Stimulated activated memory B cell treated with anti-CD40 and anti-IgM and Interleukin-4, amounts not matched to agents 10 μg/mL and 1 μg/mL and 100 μg/mL, for 72 hours (primary cell): ENCODE measurements around the gene RAB17.

Source experiments
- ATAC-seq: fragments of 150-1000 bp; cut with Tn5 transposase; 2 replicates; pipeline ENCODE4 v1.10.0; 2021
- H3K27ac Mint-ChIP-seq: one replicate; pipeline ENCODE4 v1.8.0; 2022; ENCODE audit warnings: mild to moderate bottlenecking, mixed read lengths
- H3K27me3 Mint-ChIP-seq: one replicate; pipeline ENCODE4 v1.8.0; 2022; ENCODE audit warnings: mixed read lengths
- H3K36me3 Mint-ChIP-seq: one replicate; pipeline ENCODE4 v1.8.0; 2022; ENCODE audit warnings: mixed read lengths
- H3K4me1 Mint-ChIP-seq: one replicate; pipeline ENCODE4 v1.8.0; 2022; ENCODE audit warnings: mixed read lengths
- H3K4me3 Mint-ChIP-seq: one replicate; pipeline ENCODE4 v1.8.0; 2022; ENCODE audit warnings: mild to moderate bottlenecking, moderate library complexity, mixed read lengths
- H3K9me3 Mint-ChIP-seq: one replicate; pipeline ENCODE4 v1.8.0; 2022; ENCODE audit warnings: mixed read lengths

The RAB17 gene, protein sequence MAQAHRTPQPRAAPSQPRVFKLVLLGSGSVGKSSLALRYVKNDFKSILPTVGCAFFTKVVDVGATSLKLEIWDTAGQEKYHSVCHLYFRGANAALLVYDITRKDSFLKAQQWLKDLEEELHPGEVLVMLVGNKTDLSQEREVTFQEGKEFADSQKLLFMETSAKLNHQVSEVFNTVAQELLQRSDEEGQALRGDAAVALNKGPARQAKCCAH

DNA sequence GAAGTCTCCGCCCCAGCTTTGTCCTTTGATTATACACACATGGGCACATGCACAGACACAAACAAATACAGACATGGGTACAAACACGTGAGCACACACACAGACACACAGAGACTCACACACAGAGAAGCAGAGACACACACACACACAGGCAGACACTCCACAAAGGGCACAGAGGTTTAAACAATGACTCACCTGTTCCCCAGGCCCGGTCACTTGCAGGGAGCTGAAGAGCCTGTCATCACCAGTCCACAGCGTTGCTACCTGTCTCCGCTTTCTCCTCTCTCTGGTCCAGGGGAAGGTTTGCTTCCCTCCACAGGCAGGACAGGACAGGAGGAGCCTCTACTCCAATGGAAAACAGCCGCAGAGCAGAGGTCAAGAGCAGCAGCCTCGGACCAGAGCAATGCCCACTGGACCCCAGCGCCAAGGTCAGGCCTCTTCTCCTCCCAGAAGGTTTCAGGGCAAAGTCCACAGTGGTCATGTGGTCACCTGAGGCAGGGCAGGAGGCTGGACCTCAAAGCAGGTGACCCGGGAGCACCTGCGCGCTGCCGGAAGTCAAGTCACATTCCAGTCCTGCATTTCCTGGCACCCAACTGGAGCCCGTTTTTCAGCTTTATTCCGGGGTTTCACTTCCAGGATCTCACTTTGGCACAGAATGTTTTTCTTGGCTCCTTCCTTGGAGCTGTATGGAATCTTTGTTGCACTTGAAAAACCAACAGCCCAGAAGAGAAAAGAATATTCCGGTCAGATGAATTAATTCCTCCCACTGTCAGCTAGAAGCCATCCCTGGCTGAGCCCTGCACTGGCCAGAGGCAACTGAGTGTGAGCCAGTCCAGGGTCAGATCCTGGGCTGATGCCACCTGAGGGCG is at the start of gene RAB17:
Gene RAB17 (minus strand): TSS at position 463 of the 869 bp plus-strand sequence. CDS start 4,580 bp downstream, outside the sequence.
- H3K9me3 Mint-ChIP-seq, result no peaks in the 10 kb centered on the region
- H3K4me1 Mint-ChIP-seq, result peaks cover 11% of the 10 kb centered on the region
- no peaks in the 10 kb centered on the region for H3K36me3 Mint-ChIP-seq
- no peak within 1 kb of the TSS for H3K4me3 Mint-ChIP-seq
- peaks cover 38% of the 10 kb centered on the region for H3K27me3 Mint-ChIP-seq
- no peak within 1 kb of the TSS for H3K27ac Mint-ChIP-seq
- ATAC-seq, result no peak

DNA sequence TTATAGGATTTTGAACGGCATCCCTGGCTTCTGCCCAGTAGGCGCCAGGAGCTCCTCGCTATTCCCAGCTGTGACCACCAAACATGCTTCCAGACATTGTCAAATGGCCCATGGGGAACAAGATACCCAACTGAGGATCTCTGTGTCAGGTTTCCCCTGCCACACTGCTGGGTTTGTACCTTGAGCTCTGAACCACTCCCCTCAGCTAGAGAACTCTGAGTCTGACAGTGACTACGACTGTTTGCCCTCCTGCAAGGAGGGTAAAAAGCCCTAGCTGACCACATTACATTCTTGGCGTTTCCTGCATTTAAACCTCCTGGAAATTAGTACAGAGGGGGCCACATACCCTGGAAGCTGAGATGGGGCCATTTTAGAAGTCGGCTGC is 49.3 kb upstream of the RAB17 start:
- no peak overlapping the region for H3K4me3 Mint-ChIP-seq
- ATAC-seq, result no peak
- H3K27me3 Mint-ChIP-seq, result peaks cover 52% of the 10 kb centered on the region
- no peak overlapping the region for H3K27ac Mint-ChIP-seq
- peaks cover 10% of the 10 kb centered on the region for H3K4me1 Mint-ChIP-seq
- H3K9me3 Mint-ChIP-seq, result peaks cover 6% of the 10 kb centered on the region
- no peaks in the 10 kb centered on the region for H3K36me3 Mint-ChIP-seq

DNA sequence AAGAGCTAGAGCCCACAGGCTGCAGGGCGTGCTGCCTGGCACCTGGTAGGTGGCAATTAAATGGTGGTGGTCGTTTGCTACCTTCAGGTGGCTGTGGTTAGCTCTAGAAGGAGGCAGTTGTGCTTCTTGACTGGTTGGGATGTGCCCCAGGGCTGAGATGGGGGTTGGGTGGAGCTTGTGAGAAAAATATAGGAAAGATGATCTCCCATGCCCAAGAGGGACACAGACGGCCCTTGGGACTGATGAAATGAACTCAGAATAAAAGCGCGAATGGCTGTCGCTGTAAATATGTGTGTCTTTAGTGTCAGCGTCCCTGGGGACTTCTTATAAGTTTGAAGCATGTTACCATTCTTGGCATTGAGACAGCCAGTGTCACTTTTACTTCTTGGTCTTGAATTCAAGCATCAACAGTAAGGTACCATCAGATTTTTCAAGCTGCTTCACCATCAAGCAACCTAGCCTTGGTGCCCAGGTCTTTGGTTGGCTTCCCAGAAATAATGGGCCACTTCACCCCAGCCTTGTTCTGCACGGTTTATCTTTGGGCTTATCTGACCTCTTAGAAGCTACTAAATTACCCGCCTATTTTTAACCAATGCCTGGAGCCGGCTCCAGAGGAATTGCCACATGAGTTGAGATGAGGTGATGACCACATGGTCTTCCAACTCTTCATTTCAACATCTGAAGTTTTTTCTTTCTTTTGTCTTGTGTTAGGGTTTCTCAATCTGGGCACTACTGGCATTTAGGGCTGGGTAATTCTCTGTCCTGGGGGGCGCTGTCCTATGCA is 48.7 kb upstream of the RAB17 start:
- H3K9me3 Mint-ChIP-seq, result peaks cover 8% of the 10 kb centered on the region
- H3K27ac Mint-ChIP-seq, result no peak overlapping the region
- peaks cover 10% of the 10 kb centered on the region for H3K4me1 Mint-ChIP-seq
- H3K4me3 Mint-ChIP-seq, result no peak overlapping the region
- H3K27me3 Mint-ChIP-seq, result peaks cover 56% of the 10 kb centered on the region
- H3K36me3 Mint-ChIP-seq, result no peaks in the 10 kb centered on the region
- ATAC-seq, result no peak

DNA sequence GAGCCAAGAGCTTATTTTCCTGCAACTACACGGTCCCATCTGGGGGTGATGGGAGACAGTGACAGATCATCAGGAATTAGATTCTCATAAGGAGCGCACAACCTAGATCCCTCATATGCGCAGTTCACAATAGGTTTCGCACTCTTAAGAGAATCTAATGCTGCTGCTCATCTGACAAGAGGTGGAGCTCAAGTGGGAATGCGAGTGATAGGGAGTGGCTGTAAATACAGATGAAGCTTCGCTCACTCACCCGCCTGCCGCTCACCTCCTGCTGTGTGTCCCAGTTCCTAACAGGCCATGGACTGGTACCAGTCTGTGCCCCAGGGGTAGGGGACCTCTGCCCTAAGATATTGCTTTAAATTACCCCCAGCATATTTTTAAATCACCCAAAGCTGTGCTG is 47.6 kb upstream of the RAB17 start:
- Mint-ChIP-seq H3K9me3 (peaks cover 8% of the 10 kb centered on the region), H3K36me3 (no peaks in the 10 kb centered on the region), H3K27me3 (peaks cover 67% of the 10 kb centered on the region), H3K4me3 (no peak overlapping the region), H3K4me1 (peaks cover 10% of the 10 kb centered on the region), H3K27ac (no peak overlapping the region)
- ATAC-seq, result no peak

DNA sequence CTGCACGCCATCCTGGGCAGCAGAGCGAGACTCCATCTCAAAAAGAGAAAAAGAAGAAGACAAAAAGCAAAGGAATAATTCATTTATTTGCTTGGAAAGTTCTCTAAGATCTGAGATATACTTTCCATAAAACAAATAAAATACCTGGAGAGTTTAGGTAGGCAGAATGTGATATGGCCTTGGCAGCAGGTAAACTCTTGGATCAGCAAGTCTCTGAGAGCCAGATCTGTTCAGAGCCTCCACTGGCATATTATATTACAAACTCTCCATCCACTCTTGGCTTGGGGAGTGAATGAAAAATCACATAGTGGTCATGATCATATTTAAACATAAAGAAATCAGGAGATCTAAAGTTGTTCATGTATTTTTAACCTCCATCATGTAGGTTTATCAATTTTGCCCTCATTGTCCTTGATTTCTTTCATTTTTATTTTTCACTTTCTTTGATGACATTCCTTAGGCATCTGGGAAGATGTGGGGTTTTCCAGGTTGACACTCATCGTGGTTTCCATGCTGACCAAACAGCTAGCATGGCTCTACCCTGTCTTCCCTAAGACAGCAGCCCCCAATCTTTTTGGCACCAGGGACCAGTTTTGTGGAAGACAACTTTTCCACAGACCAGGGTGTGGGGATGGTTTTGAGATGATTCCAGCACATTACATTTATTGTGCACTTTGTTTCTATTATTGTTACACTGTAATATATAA is 47.0 kb upstream of the RAB17 start:
- peaks cover 73% of the 10 kb centered on the region for H3K27me3 Mint-ChIP-seq
- H3K4me1 Mint-ChIP-seq, result peaks cover 10% of the 10 kb centered on the region
- no peaks in the 10 kb centered on the region for H3K36me3 Mint-ChIP-seq
- H3K4me3 Mint-ChIP-seq, result no peak overlapping the region
- H3K9me3 Mint-ChIP-seq, result peaks cover 8% of the 10 kb centered on the region
- H3K27ac Mint-ChIP-seq, result no peak overlapping the region
- no peak for ATAC-seq

GRCh38 chr2:237636578-237636977 is 46.0 kb upstream of the RAB17 start:
- ATAC-seq, result no peak
- Mint-ChIP-seq H3K27me3 (peaks cover 79% of the 10 kb centered on the region), H3K4me1 (peaks cover 10% of the 10 kb centered on the region), H3K36me3 (no peaks in the 10 kb centered on the region), H3K27ac (no peak overlapping the region), H3K9me3 (peaks cover 8% of the 10 kb centered on the region), H3K4me3 (no peak overlapping the region)

DNA sequence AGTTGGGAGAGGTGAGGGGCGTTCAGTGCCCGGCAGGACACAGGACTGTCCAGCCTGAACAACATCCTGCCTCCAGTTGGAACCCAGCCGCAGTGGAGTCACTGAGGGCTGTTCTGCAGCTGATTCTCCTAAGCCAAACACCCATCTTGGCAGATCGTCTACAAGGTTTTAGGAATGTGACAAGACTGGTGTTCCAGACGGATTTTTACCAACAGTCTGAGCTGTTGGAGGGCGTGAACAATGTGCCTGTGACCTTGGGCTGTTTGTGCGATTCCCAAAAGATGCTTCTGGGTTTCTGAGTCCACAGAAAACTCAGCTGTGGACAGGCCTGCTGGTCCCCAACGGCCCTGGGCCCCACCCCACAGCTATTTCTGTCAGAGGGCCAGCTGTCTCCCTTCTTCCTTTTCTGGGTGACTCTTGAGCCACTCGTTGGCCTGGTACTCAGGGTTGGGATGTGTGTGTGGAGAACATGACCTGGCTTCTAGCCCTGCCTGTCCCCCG is 42.6 kb upstream of the RAB17 start:
- H3K27ac Mint-ChIP-seq, result no peak overlapping the region
- peaks cover 6% of the 10 kb centered on the region for H3K36me3 Mint-ChIP-seq
- H3K9me3 Mint-ChIP-seq, result peaks cover 8% of the 10 kb centered on the region
- ATAC-seq, result no peak
- no peak overlapping the region for H3K4me3 Mint-ChIP-seq
- peaks cover 72% of the 10 kb centered on the region for H3K27me3 Mint-ChIP-seq
- peaks cover 40% of the 10 kb centered on the region for H3K4me1 Mint-ChIP-seq

- ATAC-seq, result no peak
- Mint-ChIP-seq H3K27me3 (peaks cover 66% of the 10 kb centered on the region), H3K27ac (no peak overlapping the region), H3K4me1 (peaks cover 39% of the 10 kb centered on the region), H3K9me3 (peaks cover 8% of the 10 kb centered on the region), H3K4me3 (no peak overlapping the region), H3K36me3 (peaks cover 6% of the 10 kb centered on the region)
Measured at GRCh38 chr2:237631801-237632585, 41.5 kb upstream of the RAB17 start.

GRCh38 chr2:237631007-237631785 is 40.7 kb upstream of the RAB17 start:
- peaks cover 31% of the 10 kb centered on the region for H3K4me1 Mint-ChIP-seq
- peaks cover 6% of the 10 kb centered on the region for H3K36me3 Mint-ChIP-seq

DNA sequence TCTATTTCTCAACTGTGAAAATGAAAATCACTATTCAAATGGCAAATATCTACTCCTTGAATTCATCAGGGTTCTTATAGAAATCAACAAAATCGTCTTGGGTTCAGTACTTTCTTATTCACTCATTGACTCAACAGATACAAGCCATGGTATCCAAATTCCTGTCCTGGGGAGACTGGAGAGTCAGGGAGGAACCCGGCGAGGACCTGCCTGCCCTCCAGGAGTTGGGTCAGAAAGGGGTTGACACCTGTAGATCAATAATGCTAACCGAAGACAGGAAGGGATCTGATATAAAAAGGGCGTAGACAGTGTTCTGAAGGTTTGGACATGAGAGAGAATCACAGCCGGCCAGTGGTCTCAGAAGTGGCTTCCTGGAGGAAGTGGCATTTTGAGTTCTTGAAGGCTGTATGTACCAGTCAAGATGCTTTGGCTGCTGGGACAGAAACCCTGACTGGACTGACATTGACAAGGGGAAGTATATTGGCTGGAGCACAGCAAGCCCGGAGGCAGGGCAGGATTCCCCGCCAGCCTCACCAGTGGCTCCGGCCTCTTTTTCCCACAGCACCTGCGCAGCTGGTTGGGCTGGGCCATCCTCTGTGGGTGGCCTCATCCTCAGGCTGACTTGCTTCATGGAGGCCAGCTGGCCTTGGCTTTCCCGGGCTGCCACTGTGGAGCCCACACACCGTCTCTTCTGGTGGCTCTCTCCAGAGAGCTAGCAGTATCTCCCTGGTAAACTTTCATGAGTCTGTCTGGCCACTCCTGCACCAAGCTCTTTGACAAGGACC is 39.9 kb upstream of the RAB17 start:
- H3K27ac Mint-ChIP-seq, result peak overlapping the region; percentile 20
- peaks cover 68% of the 10 kb centered on the region for H3K27me3 Mint-ChIP-seq
- ATAC-seq, result no peak
- peaks cover 6% of the 10 kb centered on the region for H3K36me3 Mint-ChIP-seq
- H3K4me1 Mint-ChIP-seq, result peaks cover 31% of the 10 kb centered on the region
- peaks cover 3% of the 10 kb centered on the region for H3K9me3 Mint-ChIP-seq
- no peak overlapping the region for H3K4me3 Mint-ChIP-seq

More at GRCh38 chr2:237631007-237631785, 40.7 kb upstream of the RAB17 start:
- H3K4me3 Mint-ChIP-seq, result no peak overlapping the region
- peaks cover 66% of the 10 kb centered on the region for H3K27me3 Mint-ChIP-seq
- peaks cover 3% of the 10 kb centered on the region for H3K9me3 Mint-ChIP-seq
- peak; percentile 63 for ATAC-seq
- peak overlapping the region; percentile 20 for H3K27ac Mint-ChIP-seq

DNA sequence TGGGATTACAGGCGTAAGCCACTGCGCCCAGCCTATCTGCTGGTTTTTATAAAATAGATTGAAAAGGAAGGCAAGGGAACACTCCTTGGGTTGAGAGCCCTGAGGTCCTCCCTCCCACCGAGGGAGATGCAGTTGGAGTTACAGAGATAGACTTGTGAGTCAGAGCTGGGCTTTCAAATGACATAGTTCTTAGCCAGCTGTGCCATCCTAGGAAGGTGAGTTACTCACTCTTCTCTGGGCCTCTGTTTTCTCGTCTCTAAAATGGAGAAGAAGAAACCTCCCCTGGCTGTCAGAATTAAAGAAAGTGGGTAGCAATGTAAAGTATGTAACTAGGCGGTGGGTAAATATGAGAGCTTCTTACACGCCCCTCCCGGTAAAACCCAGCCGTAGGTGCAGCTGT is 39.2 kb upstream of the RAB17 start:
- peaks cover 62% of the 10 kb centered on the region for H3K27me3 Mint-ChIP-seq
- H3K4me1 Mint-ChIP-seq, result peaks cover 31% of the 10 kb centered on the region
- H3K27ac Mint-ChIP-seq, result no peak overlapping the region
- H3K4me3 Mint-ChIP-seq, result no peak overlapping the region
- ATAC-seq, result no peak
- peaks cover 6% of the 10 kb centered on the region for H3K36me3 Mint-ChIP-seq
- peaks cover under 1% of the 10 kb centered on the region for H3K9me3 Mint-ChIP-seq

DNA sequence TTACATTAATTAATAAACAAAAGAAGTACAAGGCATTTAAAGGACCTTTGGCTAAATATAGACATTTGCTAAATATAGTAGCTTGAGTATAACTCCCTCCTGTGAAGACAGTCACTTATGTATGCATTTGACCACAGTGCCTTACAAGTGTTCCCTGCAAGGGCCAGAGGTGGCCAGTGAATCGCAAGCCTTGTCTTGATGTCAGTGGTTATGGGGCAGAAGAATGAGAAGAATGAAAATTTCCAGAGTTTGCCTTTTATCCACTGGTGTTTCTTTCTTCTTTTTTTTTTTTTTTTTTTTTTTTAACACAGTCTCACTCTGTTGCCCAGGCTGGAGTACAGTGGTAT is 38.6 kb upstream of the RAB17 start:
- Mint-ChIP-seq H3K9me3 (no peaks in the 10 kb centered on the region), H3K4me1 (peaks cover 31% of the 10 kb centered on the region), H3K36me3 (peaks cover 6% of the 10 kb centered on the region), H3K27ac (no peak overlapping the region), H3K27me3 (peaks cover 61% of the 10 kb centered on the region), H3K4me3 (no peak overlapping the region)
- no peak for ATAC-seq
